ENCODE data around the gene MARCHF3. TPM values are rescaled to one million over a fixed set of nuclear protein-coding genes. Genes with fewer than 3 reads are reported as not detected.

Gene MARCHF3
- total RNA-seq, 4 donors from 2014 or later, result 1.7 to 13.9 (median 2.5) TPM

GRCh38 chr5:126927429-126927828, 102.9 kb downstream of the MARCHF3 start:
- Histone ChIP-seq H3K36me3 (no peaks in the 10 kb centered on the region), H3K4me1 (no peaks in the 10 kb centered on the region), H3K27me3 (no peaks in the 10 kb centered on the region), H3K27ac (replicated peaks in 1 of 4) (no peak overlapping the region), H3K9me3 (no peaks in the 10 kb centered on the region), H3K4me3 (no peak overlapping the region)
- intact Hi-C loops (cut with DNase I), result no loop called here
- DNase-seq (ENCODE audit: extremely low spot score), result no peak
- no CpG with 5 or more reads among the region's 1 CpG for WGBS
- TF ChIP-seq POLR2A (IDR thresholded peaks at IDR 0.05; ENCODE audit: low read depth) (no peak), CTCF (IDR thresholded peaks at IDR 0.05) (no peak), POLR2AphosphoS5 (IDR thresholded peaks at IDR 0.05) (no peak)

- intact Hi-C loops (cut with DNase I), result no loop called here
- no peaks in the 10 kb centered on the region for H3K27me3 ChIP-seq
- no peaks in the 10 kb centered on the region for H3K9me3 ChIP-seq
- no peak overlapping the region for H3K27ac ChIP-seq (replicated peaks in 1 of 4)
- 77% methylated on average over 2 of the region's 2 CpGs for WGBS
- H3K4me3 ChIP-seq, result no peak overlapping the region
- no peak for DNase-seq (ENCODE audit: extremely low spot score)
- H3K4me1 ChIP-seq, result peaks cover 0 to 10% (median 0%) of the 10 kb centered on the region in 4 donors
- H3K36me3 ChIP-seq, result no peaks in the 10 kb centered on the region
- TF ChIP-seq POLR2A (IDR thresholded peaks at IDR 0.05; ENCODE audit: low read depth), result no peak
- no peak for TF ChIP-seq EP300 (IDR thresholded peaks at IDR 0.05)
- TF ChIP-seq CTCF (IDR thresholded peaks at IDR 0.05), result no peak
- TF ChIP-seq POLR2AphosphoS5 (IDR thresholded peaks at IDR 0.05), result no peak
Measured at GRCh38 chr5:126926187-126926586, 104.2 kb downstream of the MARCHF3 start.

- Histone ChIP-seq H3K36me3 (no peaks in the 10 kb centered on the region), H3K4me3 (no peak overlapping the region), H3K27ac (replicated peaks in 1 of 4) (no peak overlapping the region), H3K27me3 (no peaks in the 10 kb centered on the region), H3K4me1 (peaks cover 0 to 16% (median 2%) of the 10 kb centered on the region in 4 donors), H3K9me3 (no peaks in the 10 kb centered on the region)
- no peak for TF ChIP-seq POLR2A (IDR thresholded peaks at IDR 0.05; ENCODE audit: low read depth)
- intact Hi-C loops (cut with DNase I), result no loop called here
- no peak for DNase-seq (ENCODE audit: extremely low spot score)
- 76% methylated on average over 3 of the region's 3 CpGs for WGBS
Measured at GRCh38 chr5:126925482-126925881, 104.9 kb downstream of the MARCHF3 start.

- WGBS, result 95% methylated on average over 9 of the region's 9 CpGs
- Histone ChIP-seq H3K4me1 (peaks cover 0 to 24% (median 6%) of the 10 kb centered on the region in 4 donors), H3K27ac (replicated peaks in 1 of 4) (no peak overlapping the region), H3K36me3 (no peaks in the 10 kb centered on the region), H3K9me3 (no peaks in the 10 kb centered on the region), H3K27me3 (no peaks in the 10 kb centered on the region), H3K4me3 (no peak overlapping the region)
- intact Hi-C loops (cut with DNase I), result no loop called here
- TF ChIP-seq EP300 (IDR thresholded peaks at IDR 0.05) (no peak), POLR2AphosphoS5 (IDR thresholded peaks at IDR 0.05) (no peak)
- no peak for DNase-seq (ENCODE audit: extremely low spot score)
Measured at GRCh38 chr5:126924331-126925033, 105.9 kb downstream of the MARCHF3 start.

GRCh38 chr5:126921241-126922091, 108.9 kb downstream of the MARCHF3 start:
- Histone ChIP-seq H3K36me3 (peaks cover 0 to 3% (median 0%) of the 10 kb centered on the region in 4 donors), H3K27ac (replicated peaks in 1 of 4) (no peak overlapping the region), H3K27me3 (no peaks in the 10 kb centered on the region), H3K4me1 (peaks cover 0 to 35% (median 7%) of the 10 kb centered on the region in 4 donors), H3K9me3 (no peaks in the 10 kb centered on the region), H3K4me3 (no peak overlapping the region)
- WGBS, result 91% methylated on average over 7 of the region's 9 CpGs
- intact Hi-C loops (cut with DNase I), result no loop called here
- DNase-seq (ENCODE audit: extremely low spot score), result no peak
- TF ChIP-seq POLR2A (IDR thresholded peaks at IDR 0.05; ENCODE audit: low read depth), result no peak
- no peak for TF ChIP-seq EP300 (IDR thresholded peaks at IDR 0.05)
- TF ChIP-seq POLR2AphosphoS5 (IDR thresholded peaks at IDR 0.05), result no peak
- no peak for TF ChIP-seq CTCF (IDR thresholded peaks at IDR 0.05)

Measured in esophagus muscularis mucosa (tissue), 4 donors.